HL-60 (cell line): ENCODE results near the gene HAO1.

ENCODE experiments used
- DNase-seq, 2 experiments: peaks; one replicate each; pipeline ENCODE4 v3.0.0-alpha.2; 2010 to 2020; ENCODE audit warnings: low read depth in 1 of 2, low spot score in 1 of 2
- H3K27ac ChIP-seq: fragments of 250-450 bp; sonication (Bioruptor Pico); replicated peaks from 2 replicates; pipeline ENCODE4 v1.5.1; 2020; ENCODE audit warnings: mild to moderate bottlenecking, moderate library complexity
- H3K27me3 ChIP-seq: fragments of 250-450 bp; sonication (Bioruptor Pico); 2 replicates; pipeline ENCODE4 v1.5.1; 2021; ENCODE audit warnings: mild to moderate bottlenecking, moderate library complexity; ENCODE audit not compliant: insufficient read depth, poor library complexity, severe bottlenecking
- H3K4me3 ChIP-seq: replicated peaks from 2 replicates; pipeline ENCODE4 v1.5.1; 2011; ENCODE audit warnings: mild to moderate bottlenecking, control low read depth, low read length; ENCODE audit not compliant: insufficient read depth
- CTCF ChIP-seq: IDR thresholded peaks from one replicate; pipeline ENCODE4 v1.5.1; 2011; ENCODE audit warnings: low read length, control low read depth, inconsistent platforms; ENCODE audit not compliant: insufficient read depth
- GABPA ChIP-seq: IDR thresholded peaks from 2 replicates; pipeline ENCODE4 v1.6.1; 2012; ENCODE audit warnings: low read depth
- POLR2AphosphoS5 ChIP-seq: IDR thresholded peaks from 2 replicates; pipeline ENCODE4 v1.6.1; 2012; ENCODE audit warnings: low read depth
- REST ChIP-seq: IDR thresholded peaks from 2 replicates; pipeline ENCODE4 v1.6.1; 2012; ENCODE audit warnings: low read depth; ENCODE audit not compliant: insufficient replicate concordance
- SPI1 ChIP-seq: IDR thresholded peaks from 2 replicates; pipeline ENCODE4 v1.6.1; 2012; ENCODE audit warnings: low read depth, mild to moderate bottlenecking, borderline replicate concordance

The HAO1 gene

GRCh38 chr20:7868108-7868507 lies 72.2 kb downstream of the HAO1 start:
- H3K27ac ChIP-seq, result no peak overlapping the region
- H3K4me3 ChIP-seq, result no peak overlapping the region
- TF ChIP-seq GABPA, result no peak

GRCh38 chr20:7866285-7866684 lies 74.0 kb downstream of the HAO1 start:
- no peak for TF ChIP-seq CTCF
- TF ChIP-seq SPI1, result no peak
- TF ChIP-seq REST, result no peak
- no peak for TF ChIP-seq GABPA
- TF ChIP-seq POLR2AphosphoS5, result no peak
- Histone ChIP-seq H3K27ac (no peak overlapping the region), H3K4me3 (no peak overlapping the region), H3K27me3 (peaks cover 5% of the 10 kb centered on the region)
- no peak for DNase-seq

More at GRCh38 chr20:7868108-7868507, 72.2 kb downstream of the HAO1 start:
- H3K27me3 ChIP-seq, result peaks cover 5% of the 10 kb centered on the region
- DNase-seq, result no peak

- TF ChIP-seq CTCF (peak; percentile 1), POLR2AphosphoS5 (no peak)
- Histone ChIP-seq H3K4me3 (no peak overlapping the region), H3K27ac (no peak overlapping the region), H3K27me3 (no peaks in the 10 kb centered on the region)
- DNase-seq, result peak; percentile 1 to 15
Observed at GRCh38 chr20:7859356-7859802, 80.9 kb downstream of the HAO1 start.

- TF ChIP-seq REST (no peak), SPI1 (no peak), CTCF (no peak), POLR2AphosphoS5 (no peak), GABPA (no peak)
- Histone ChIP-seq H3K27me3 (peaks cover 2% of the 10 kb centered on the region), H3K4me3 (no peak overlapping the region), H3K27ac (no peak overlapping the region)
- DNase-seq, result no peak
Observed at GRCh38 chr20:7858734-7859250, 81.5 kb downstream of the HAO1 start.
